ENCODE data around the gene RAB3IL1.

The RAB3IL1 gene

DNA sequence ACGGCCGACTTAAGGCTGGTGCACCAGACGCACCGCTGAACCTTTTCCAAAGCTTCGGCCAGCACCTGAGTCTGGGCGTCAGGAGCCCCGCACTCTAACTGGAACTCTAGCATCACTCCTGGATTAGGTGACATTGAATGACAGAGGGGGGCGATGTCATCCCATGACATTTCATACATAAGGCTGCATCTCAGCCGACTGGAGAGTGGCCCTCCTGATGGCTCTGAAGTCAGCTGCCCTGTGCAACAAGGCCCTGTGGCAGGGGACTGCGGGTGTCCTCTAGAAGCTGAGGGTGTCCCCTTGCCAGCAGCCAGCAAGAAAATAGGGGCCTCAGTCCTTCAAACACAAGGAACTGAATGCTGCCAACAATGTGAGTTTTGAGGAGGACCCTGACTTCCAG, 16.0 kb downstream of the RAB3IL1 start:
- no peak for DNase-seq

DNA sequence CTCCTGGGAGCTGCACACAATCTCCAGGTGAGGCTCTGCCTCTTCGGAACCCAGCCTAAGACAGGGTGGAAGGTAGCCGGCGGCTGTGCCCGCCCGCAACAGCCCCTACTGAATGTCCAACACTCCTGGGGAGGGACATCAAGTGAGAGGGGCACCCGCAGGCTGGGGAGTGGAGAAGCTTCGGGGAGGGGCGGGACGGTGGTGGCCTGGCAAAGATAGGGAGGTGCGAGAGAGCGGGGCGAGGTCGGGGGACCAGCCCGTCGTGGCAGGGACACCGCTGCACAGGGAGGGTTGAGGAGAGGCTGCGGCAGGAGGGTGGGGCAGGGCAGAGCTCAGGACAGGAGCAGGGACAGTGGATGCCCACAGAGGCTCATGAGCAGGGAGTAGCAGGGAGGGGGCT, 17.1 kb downstream of the RAB3IL1 start:
- DNase-seq = no peak

DNA sequence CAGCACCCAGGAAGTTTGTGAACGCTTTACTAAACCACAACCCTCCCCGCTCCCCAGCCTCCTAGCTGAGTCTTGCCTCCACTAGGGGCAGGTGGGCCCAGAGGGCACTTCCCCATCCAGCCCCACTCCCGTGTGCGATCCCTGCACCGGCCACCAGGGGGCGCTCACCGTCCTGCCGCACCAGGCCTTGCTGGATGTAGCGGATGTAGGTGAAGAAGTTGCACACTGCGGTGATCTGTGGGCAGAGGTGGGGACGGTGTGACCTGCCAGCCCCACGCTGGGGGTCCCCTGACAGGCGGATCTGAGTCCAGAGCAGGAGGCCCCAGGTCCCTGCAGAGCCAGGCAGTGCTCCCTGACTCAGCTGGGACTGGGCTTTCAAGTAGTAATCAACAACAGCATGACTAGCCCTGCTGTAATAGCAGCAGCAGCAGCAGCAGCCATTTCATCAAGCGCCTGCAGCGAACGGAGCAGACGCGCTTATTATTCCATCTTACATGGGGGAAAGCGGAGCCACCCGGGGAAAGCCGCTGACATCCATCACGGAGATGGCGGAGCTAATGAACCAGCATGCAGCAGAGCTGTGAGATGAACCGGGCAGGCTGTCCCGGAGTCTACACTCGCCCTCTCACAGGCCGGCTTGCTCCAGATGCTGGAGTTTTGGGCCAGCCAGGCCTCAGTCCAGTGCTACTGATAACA, 18.1 kb downstream of the RAB3IL1 start:
- peak; percentile 87 for DNase-seq

DNA sequence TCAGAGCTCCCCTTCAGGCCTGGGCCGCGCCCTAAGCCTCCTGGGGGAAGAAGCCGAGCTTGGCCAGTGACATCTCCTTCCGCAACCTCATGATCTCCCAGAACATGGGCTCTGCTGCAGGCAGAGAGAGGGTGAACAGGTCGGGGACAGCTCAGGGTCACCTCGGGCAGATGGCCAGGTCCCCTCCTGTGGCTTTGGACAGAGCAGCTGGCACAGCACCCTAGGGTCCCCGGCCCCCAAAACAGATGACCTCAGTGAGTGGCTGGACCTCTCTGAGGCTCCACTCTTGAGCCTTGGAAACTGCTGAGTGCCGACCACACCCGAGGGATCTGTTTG, 19.2 kb downstream of the RAB3IL1 start:
- no peak for DNase-seq

DNA sequence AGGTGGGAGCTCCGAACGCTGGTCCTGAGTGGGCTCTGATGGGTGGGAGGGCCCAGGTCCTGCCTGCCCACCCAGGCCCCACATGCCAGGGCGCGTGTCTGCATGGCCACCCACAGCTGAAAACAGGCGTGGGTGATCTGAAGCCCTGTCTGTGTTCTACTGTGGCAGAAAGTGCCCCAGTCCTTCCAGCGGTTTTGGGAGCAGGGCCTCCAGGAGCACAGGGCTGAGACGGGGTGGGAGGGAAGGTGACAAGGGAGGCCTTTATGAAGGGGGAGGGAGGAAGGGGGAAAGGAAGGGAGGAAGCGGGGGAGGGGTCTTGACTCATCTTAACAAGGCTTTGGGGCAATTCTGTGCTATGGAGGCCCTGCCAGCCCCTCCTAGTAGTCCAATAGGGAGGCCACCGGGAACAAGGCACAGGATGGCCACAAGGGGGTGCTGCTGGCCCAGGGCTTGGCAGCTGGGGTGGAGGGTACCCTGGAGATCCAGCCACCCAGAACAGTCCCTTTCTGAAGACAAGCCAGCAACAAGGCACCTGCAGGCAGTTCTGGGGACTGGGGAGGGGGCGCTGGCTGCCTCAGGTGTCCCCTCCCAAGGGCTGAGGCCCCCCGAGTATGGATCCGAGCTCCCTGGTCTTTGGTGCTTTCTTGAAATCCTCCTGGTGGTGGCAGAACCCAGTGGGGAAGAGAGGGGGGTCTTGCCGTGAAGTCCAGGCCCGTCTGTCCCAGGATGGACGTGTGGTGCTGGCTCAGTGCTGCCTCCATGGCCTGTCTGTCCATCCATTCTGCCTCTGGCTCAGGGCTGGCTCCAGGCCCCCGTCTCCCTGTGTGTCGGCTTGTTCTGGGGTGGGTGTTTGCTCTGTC, 19.7 kb downstream of the RAB3IL1 start:
- DNase-seq = peak; percentile 82

DNA sequence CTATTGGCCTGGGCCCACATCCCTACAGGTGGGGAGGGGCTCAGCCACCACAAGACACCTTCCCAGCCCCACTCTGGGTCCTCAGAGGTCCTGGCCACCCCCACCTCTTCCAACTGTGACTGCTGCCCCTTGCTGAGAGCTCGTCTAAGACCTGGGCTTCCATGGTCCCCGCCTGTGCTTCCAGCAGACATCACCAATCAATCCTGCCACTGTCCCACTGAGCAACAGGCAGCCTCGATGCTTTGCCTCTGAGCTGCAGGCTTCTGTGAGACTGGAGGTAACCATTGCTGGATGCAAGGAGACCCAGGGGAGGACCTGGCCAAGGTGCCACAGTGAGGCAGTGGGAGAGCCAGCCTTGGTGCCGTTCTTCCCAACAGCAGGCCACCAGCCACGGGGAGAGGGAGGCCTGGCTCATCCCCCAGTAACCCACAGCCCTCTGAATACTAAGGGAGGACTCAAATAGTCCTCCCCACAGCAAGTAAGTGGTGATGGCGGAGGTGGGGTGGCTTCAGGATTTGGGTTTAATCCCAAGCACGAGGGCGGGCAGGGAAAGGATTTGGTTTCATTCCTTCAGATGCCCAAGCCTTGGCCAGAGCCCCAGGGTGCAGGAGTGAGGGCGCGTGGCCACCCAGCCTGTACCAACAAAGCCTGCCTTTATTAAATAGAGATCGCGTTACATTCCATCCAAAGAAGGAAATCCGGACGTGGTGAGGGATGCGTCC, 20.5 kb downstream of the RAB3IL1 start:
- no peak for DNase-seq

DNA sequence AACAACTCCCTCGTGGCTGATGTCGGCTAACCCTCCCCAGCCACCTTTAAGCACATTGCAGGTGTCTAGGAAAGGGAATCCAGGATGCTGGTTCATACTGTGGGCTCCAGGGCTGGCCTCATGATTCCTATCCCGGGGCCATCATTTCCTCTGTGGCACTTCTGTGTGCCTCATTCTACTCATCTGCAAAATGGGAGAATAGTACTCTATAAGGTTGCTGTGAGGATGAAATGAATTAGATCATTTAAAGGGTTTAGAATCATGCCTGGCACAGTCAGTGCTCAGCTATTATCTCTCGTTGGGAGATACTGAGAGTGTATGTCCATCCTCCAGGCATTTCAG, 21.7 kb downstream of the RAB3IL1 start:
- DNase-seq = no peak

DNA sequence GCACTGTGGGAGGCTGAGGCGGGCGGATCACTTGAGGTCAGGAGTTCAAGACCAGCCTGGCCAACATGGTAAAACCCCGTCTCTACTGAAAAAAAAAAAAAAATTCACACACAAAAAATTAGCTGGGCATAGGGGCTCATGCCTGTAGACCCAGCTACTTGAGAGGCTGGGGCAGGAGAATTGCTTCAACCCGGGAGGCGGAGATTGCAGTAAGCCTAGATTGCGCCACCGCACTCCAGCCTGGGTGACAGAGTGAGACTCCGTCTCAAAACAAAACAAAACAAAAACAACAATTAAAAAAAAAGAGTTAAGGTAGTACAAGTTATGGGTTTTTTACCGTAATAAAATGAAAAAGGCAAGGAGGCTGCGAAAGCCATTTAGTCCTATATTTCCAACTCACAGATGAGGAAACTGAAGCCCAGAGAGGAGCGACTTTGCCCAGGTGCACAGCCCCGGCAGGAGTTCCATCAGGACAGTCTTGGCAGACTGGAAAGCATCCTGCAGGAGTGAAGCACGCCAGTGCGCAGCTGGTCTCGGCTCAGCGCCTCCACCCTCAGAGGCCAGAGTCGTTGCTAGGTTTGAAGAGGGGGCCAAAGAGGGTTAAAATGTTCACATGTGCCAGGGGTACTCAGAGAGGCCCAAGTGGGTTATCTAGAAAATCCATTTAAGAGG, 22.2 kb downstream of the RAB3IL1 start:
- DNase-seq = no peak

DNA sequence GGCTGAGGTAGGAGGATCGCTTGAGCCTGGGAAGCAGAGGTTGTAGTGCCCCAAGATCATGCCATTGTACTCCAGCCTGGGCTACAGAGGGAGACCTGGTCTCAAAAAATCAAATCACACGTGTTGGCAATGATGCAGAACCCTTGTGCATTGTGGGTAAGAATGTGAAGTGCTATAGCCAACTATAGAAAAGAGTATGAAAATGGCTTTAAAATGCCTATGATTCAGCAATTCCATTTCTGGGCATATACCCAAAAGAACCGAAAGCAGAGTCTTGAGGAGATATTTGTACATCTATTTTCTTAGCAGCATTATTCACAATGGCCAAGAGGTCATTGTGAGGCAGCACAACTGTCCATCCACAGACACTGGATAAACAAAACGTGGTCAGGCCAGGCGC, 23.4 kb downstream of the RAB3IL1 start:
- no peak for DNase-seq

DNA sequence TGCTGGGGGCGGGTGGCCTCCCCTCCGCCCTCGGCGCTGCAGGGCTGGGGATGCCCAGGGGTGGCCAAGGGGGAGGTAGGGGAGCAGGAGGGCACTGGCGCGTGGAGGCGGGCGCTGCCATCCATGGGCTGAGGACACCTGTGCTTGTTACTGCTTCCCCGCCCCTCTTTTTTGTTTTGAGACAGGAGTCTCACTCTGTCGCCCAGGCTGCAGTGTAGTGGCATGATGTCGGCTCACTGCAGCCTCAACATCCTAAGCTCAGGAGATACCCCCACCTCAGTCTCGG, 25.3 kb downstream of the RAB3IL1 start:
- no peak for DNase-seq

DNA sequence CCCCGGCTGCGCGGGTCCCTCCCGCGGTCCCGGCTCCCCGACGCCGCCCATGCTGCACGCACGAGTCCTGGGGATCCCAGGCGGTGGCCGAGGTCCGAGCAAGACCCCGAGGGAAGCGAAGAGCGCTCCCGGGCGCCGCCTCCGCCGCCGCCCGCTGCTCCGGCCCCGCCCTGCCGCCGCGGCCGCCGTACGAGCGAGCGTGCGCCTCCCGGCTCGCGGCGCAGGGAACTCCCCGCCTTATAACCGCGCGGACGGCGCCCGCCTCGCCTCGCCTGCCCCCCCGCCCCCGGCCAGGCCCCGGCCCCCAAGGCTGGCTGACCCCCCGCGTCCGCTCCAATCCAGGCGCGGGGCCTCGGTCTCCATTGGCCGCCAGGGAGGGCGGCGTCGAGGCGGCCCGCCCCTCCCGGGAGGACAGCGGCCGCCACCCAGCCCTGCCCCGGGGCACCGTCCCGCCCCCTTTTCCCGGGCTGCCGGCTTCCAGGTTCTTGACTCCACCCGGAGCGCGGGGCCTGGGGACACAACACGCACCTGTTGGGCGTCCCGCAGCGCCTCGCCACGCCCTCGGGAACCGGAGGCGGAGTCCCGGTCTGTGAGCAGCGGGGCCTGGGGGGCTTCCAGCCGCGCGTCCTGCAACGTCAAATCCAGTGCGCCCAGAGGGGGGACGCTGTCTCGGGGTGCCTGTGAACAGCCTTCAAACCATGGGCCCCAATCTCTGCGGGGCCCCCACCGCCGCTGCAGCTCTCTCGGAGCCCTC, 25.9 kb downstream of the RAB3IL1 start, which contains the start of gene FADS3:
FADS3 (minus strand) TSS at position 215 of the 754 bp plus-strand sequence; CDS start at position 51, 164 bp downstream.
- DNase-seq = peak; percentile 88

DNA sequence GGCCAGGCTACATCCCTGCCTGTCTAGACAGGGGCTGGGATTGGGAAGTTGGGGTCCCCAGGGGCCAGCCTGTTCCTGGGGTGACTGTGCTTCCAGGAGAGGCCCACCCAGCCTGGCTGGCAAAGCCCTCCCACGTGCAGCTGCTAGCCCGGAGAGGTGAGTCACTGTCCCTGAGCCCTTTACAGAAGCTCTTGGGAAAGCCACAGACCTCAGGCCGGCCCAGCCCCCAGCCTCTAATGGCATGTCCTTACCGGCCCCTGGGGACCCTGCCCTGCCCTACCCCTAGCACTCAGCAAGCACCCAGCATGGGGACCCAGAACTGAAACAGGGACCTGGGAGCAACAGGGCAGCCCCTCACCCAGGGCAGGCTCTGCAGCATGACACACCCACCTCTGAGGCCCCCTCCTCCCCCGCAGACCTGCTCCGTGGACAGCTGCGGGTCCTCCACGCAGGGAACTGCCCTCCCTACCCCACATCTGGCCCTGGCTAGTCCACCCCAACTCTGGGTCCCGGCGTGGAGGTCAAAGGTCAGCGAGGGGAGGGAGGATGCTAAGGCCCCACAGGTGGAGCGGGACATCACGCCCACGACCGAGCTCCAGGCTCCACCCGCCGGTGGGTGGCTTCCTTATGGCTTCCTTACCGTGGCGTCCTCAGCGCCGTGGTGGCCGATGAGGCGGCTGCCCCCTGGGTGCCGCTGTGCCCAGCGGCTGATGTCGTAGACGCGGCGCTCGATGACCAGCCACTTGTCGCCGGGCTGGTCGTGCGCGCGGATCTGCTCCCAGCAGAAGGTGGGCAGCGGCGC, 26.6 kb downstream of the RAB3IL1 start:
- DNase-seq = no peak

DNA sequence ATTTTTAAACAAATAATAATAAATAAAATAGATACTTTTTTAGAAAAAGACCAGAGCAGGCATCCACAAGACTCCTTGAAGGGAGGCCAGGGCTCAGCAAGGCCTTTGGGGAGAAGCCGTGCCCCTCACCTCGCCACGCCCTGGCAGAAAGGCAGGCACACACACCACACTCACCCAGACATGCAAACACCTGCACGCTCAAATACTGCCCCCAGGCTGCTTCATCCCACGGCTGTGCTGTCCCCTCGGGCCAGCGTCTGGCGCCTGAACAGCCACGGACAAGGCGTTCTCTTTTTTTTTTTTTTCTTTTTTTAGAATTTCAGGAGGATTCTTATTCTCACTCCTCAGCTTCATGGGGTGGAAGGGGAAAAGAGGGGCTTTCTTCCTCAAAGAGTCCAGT, 27.5 kb downstream of the RAB3IL1 start:
- DNase-seq = no peak

DNA sequence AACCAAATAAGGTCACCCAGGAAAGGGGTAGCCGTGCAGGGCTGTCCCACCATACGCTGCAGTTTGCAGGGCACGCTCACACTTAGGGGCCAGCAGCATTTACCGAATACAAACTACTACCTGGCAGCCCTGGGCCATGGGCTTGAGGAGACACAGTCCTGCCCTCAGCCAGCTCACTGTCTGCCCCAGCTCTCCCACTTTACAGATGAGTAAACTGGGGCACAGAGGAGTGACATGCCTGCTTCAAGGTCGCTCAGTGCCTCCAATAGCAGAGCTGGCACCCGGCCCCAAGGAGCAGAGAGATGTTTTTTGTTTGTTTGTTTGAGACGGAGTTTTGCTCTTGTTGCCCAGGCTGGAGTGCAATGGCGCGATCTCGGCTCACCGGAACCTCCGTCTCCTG, 28.8 kb downstream of the RAB3IL1 start:
- DNase-seq = no peak

DNA sequence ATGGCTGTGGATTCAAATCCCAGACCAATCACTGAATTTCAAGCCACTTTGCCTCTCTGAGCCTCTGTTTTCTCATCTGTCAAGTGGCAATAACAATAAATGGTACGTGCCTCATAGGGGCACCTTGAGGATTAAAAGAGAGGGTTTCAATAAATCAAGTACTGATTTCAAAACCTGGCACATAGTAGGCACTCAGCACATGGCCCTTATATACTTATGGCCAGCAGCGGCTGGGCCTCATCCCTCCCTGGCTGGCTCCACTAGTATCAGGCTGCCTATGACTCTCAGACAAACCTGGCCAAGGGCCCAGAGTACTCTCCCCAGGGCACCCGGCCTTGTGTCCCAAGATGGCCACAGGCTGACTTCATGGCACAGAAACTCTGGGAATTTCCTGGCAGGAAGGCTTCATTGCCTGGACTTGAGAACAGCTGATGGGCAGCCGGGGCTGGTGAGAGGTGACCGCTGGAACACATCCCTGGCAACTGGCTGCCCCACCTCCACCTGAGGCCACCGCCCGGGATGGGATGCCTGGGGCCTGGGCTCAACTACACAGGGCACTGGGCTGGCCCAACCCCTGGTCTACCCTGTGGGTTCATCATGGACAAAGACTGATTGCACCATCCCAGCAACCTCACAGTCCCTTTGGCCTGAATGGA, 29.4 kb downstream of the RAB3IL1 start:
- DNase-seq = peak; percentile 67

DNA sequence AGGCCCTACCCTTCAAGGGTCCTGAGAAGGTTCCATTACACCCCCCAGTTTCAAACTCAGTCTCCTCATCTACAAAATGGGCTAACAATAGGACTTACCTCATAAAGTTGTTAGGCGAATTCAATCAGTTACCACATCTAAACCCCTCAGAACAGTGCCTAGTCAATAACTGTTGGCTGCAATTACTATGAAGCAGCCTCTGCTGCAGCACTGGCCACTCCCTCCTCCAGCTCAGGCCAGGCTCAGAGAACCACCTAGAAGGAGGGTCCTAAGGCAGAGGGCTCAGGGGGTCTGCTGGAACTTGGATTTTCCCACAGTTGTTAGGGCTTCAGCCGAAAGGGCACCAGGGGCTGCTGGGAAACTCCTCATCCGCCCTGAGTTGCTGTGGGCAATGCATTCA, 30.7 kb downstream of the RAB3IL1 start:
- DNase-seq = no peak

DNA sequence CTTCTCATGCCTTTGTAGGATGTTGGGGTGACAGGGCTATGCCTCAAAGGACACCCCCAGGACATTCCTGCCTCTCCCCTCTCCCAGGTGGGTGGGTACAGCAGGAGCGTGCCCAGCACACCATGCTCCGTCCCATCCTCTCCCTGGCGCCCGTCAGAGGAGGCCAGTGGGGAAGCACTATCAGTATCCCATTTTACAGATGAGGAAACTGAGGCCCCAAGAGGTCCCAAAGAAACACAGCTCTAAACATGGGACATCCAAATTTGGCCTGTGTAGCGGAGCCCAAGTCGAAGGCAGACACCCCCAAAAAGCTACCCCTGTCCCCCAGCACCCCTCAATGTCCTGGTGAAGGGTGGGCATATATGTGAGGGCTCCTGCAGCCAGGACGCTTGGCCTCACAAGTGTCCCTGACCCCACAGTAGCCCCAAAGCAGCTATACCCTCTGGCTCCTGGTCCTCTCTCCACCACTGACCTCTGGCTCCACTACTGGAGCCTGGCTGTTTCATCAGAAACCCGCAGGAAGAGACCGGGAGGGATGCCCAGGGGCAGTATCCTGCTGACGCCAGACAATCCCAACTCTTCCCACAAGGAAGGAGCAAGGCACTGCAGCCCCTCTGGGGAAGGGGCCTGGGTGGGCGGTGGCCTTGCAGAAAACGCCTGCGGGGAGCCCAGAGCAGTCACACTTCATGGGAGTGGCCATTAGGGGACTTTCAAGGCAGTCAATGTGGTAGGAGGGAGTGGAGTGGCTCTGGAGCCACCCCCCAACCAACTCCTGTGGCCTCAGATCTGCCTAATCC, 31.4 kb downstream of the RAB3IL1 start:
- no peak for DNase-seq

DNA sequence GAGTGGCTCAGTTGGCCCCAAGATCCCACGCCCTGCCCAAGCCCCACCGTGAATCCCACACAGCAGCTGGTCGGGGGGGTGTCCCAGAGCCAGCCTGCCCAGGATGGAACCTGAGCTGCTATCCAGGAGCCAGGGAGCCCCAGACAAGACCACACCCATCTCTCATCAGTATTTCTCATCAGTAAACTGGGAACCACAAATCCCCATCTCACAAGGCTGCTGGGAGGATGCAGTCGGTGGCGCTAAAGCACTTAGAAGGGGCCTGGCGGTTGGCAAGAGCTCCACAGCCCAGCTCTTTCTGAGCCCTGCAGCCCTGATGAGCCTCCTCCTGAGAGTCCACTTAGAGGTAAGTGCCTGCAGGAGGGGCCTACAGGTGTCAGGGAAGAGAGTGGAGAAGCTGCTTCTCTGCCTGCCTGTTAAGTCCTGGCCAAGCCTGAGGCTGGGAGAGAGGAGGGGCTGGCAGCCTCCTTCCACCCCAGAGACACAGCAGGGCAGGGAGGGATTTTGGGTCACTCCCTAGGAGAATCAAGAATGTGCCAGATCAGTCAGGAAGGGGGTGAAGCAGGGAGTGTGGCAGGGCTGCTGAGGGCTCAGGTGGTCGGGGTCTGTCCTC, 32.1 kb downstream of the RAB3IL1 start:
- no peak for DNase-seq

DNA sequence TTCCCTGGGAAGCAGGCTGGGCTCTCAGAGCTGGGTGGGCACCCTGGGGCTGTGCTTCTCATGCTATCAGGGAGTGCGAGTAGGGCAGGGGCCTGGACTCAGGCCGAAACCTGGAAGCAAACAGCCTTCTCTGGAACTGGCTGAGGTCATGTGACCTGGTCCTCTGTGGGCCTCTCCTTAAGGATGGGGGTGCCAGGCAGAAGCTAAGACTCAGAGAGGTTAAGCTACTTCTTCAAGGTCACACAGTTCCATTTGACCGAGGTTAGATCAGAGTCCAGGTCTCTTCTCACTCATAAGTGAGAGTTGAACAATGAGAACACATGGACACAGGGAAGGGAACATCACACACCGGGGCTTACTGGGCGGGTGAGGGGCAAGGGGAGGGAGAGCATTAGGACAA, 33.4 kb downstream of the RAB3IL1 start:
- no peak for DNase-seq

DNA sequence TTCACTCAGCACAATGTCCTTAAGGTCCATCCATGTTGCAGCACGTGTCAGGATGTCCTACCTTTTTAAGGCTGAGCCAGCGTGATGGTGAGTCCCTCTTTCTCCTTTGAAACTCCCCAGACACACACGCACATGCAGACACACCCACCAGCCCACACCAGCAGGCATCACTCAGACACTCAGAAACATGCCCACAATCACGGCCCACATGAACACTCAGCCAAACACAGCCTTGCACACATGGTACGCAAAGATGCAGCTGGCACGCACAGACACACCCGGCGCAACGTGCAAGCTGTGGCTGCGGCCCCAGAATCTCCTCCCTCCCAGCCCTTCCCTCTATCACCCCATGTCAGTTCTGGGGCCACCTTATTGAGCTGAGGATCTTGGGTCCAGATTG, 34.0 kb downstream of the RAB3IL1 start:
- no peak for DNase-seq
